GM23338 (cell line): ENCODE data around the gene SVOPL. TPM values are rescaled to one million over a fixed set of nuclear protein-coding genes. Genes with fewer than 3 reads are reported as not detected.

Experiments used
- ATAC-seq: fragments of 200-7000 bp; cut with Tn5 transposase; 3 replicates; pipeline ENCODE4 v1.9.1; 2020
- DNase-seq: peaks from one replicate; pipeline ENCODE4 v3.0.0-alpha.2; 2015; ENCODE audit warnings: low spot score
- H2AFZ ChIP-seq: fragments of 200-600 bp; sonication (generic); 2 replicates; pipeline ENCODE4 v1.8.0; 2016; ENCODE audit warnings: antibody characterized with exemption, mild to moderate bottlenecking, moderate library complexity
- H3F3A ChIP-seq: fragments of 200-600 bp; sonication (generic); replicated peaks from 2 replicates; pipeline ENCODE4 v1.8.0; 2017; ENCODE audit warnings: antibody characterized with exemption, mixed run types, low read depth
- H3K27ac ChIP-seq: fragments of 200-600 bp; sonication (generic); 2 replicates; pipeline ENCODE4 v1.6.1; 2016; ENCODE audit warnings: low read depth
- H3K27me3 ChIP-seq: fragments of 200-600 bp; sonication (generic); 2 replicates; pipeline ENCODE4 v1.8.0; 2016; ENCODE audit warnings: mild to moderate bottlenecking, mixed run types, moderate library complexity; ENCODE audit not compliant: insufficient read depth
- H3K36me3 ChIP-seq: fragments of 200-600 bp; sonication (generic); 2 replicates; pipeline ENCODE4 v1.8.0; 2016; ENCODE audit warnings: mild to moderate bottlenecking; ENCODE audit not compliant: insufficient read depth
- H3K4me1 ChIP-seq: fragments of 200-600 bp; sonication (generic); 2 replicates; pipeline ENCODE4 v1.8.0; 2016; ENCODE audit warnings: mild to moderate bottlenecking, moderate library complexity; ENCODE audit not compliant: insufficient read depth
- H3K4me2 ChIP-seq: fragments of 200-600 bp; sonication (generic); 2 replicates; pipeline ENCODE4 v1.7.1; 2017; ENCODE audit warnings: mixed run types
- H3K4me3 ChIP-seq: fragments of 200-600 bp; sonication (generic); 2 replicates; pipeline ENCODE4 v1.6.1; 2016; ENCODE audit warnings: mixed run types
- H3K79me2 ChIP-seq: fragments of 200-600 bp; sonication (generic); replicated peaks from 2 replicates; pipeline ENCODE4 v1.8.0; 2017; ENCODE audit warnings: mild to moderate bottlenecking; ENCODE audit not compliant: insufficient read depth
- H3K9me2 ChIP-seq: fragments of 200-600 bp; sonication (generic); 2 replicates; pipeline ENCODE4 v1.8.0; 2017; ENCODE audit not compliant: insufficient read depth
- H4K20me1 ChIP-seq: fragments of 200-600 bp; sonication (generic); replicated peaks from 2 replicates; pipeline ENCODE4 v1.8.0; 2017; ENCODE audit warnings: mild to moderate bottlenecking; ENCODE audit not compliant: insufficient read depth
- H3K27ac Mint-ChIP-seq: 2 replicates; pipeline ENCODE4 v1.8.0; 2020; ENCODE audit warnings: inconsistent platforms, mild to moderate bottlenecking, moderate library complexity, mixed read lengths
- H3K27me3 Mint-ChIP-seq: 3 replicates; pipeline ENCODE4 v1.8.0; 2022; ENCODE audit warnings: low read depth, mild to moderate bottlenecking, moderate library complexity, mixed read lengths, inconsistent platforms; ENCODE audit not compliant: insufficient read depth, poor library complexity
- H3K36me3 Mint-ChIP-seq: 3 replicates; pipeline ENCODE4 v1.8.0; 2021; ENCODE audit warnings: low read depth, mild to moderate bottlenecking, inconsistent platforms, moderate library complexity, mixed read lengths
- H3K4me1 Mint-ChIP-seq: 3 replicates; pipeline ENCODE4 v1.8.0; 2020; ENCODE audit warnings: mild to moderate bottlenecking, inconsistent platforms, mixed read lengths
- H3K4me3 Mint-ChIP-seq: 3 replicates; pipeline ENCODE4 v1.8.0; 2021; ENCODE audit warnings: moderate library complexity, mild to moderate bottlenecking, inconsistent platforms, mixed read lengths
- H3K9me3 Mint-ChIP-seq: 3 replicates; pipeline ENCODE4 v1.8.0; 2020; ENCODE audit warnings: moderate library complexity, mild to moderate bottlenecking, inconsistent platforms, mixed read lengths
- CTCF ChIP-seq, 2 experiments: fragments of 200-600 bp in 1 of 2; sonication (generic) in 1 of 2; conservative IDR thresholded peaks; 2 replicates each; pipeline versions ENCODE4 v1.5.1 to v1.6.1; 2016 to 2017; ENCODE audit warnings: antibody characterized with exemption in 2 of 2, low read depth in 2 of 2, mild to moderate bottlenecking in 2 of 2, moderate library complexity in 1 of 2
- POLR2AphosphoS5 ChIP-seq: IDR thresholded peaks from 2 replicates; pipeline ENCODE4 v1.6.1; 2016; ENCODE audit warnings: antibody characterized with exemption, low read depth
- ZNF462 ChIP-seq: fragments of 250-450 bp; sonication (Bioruptor Pico); IDR thresholded peaks from 2 replicates; pipeline ENCODE4 v1.5.0; 2020; ENCODE audit warnings: mild to moderate bottlenecking, moderate library complexity
- polyA plus RNA-seq: library from polyadenylated mRNA; unstranded; fragments of >200 nt; fragmentation: Nextera tagmentation; extraction: Ambion mirVana; gene quantifications from 2 replicates; pipeline ENCODE4 v1.2.1, GENCODE V29; 2016
- total RNA-seq: library from RNA; depleted of rRNA; stranded (reverse); fragments of >200 nt; shearing (Covaris generic); gene quantifications from 2 replicates; pipeline ENCODE4 v1.2.3, GENCODE V29; 2014

Gene SVOPL
- total and polyA plus RNA-seq, 2 experiments from 2014 or later = 1.4 to 2.1 TPM

- H3K27ac Mint-ChIP-seq = peak overlapping the region; percentile 9; the same call in 1 of the 2 replicates
- Histone ChIP-seq H3K79me2 (no peaks in the 10 kb centered on the region), H4K20me1 (no peaks in the 10 kb centered on the region), H3K4me1 (peaks cover 47% of the 10 kb centered on the region), H2AFZ (no peak overlapping the region), H3K36me3 (no peaks in the 10 kb centered on the region), H3K27ac (peak overlapping the region; percentile 72), H3K9me2 (no peaks in the 10 kb centered on the region), H3K27me3 (no peaks in the 10 kb centered on the region), H3F3A (no peaks in the 10 kb centered on the region; the same call in 1 of the 2 replicates), H3K4me2 (peak overlapping the region; percentile 34; the same call in 1 of the 2 replicates), H3K4me3 (no peak overlapping the region)
- peaks cover 20% of the 10 kb centered on the region for H3K9me3 Mint-ChIP-seq
- H3K27me3 Mint-ChIP-seq = peaks cover 8% of the 10 kb centered on the region
- TF ChIP-seq ZNF462 (0 out of 2 replicates have a peak, but pooled peaks have one; percentile 20), CTCF (conservative IDR thresholded peaks at IDR 0.05; ENCODE audit: low read depth in 2 of 2) (no peak), POLR2AphosphoS5 (no peak)
- peak; percentile 56 for ATAC-seq
- H3K4me3 Mint-ChIP-seq = no peak overlapping the region
- H3K4me1 Mint-ChIP-seq = peaks cover 44% of the 10 kb centered on the region
- peaks cover 21% of the 10 kb centered on the region for H3K36me3 Mint-ChIP-seq
- peak; percentile 72 for DNase-seq
These were observed 32.9 kb downstream of the SVOPL start for GRCh38 chr7:138668229-138668596.
